ENCODE results near the gene NDUFAF7. TPM values are rescaled to one million over a fixed set of nuclear protein-coding genes. Genes with fewer than 3 reads are reported as not detected.

Gene NDUFAF7, protein sequence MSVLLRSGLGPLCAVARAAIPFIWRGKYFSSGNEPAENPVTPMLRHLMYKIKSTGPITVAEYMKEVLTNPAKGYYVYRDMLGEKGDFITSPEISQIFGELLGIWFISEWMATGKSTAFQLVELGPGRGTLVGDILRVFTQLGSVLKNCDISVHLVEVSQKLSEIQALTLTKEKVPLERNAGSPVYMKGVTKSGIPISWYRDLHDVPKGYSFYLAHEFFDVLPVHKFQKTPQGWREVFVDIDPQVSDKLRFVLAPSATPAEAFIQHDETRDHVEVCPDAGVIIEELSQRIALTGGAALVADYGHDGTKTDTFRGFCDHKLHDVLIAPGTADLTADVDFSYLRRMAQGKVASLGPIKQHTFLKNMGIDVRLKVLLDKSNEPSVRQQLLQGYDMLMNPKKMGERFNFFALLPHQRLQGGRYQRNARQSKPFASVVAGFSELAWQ
- 10 to 100 TPM; 19.6 to 79.9 (median 26.4) TPM for total RNA-seq
- polyA plus RNA-seq, result 10 to 100 TPM in 1 of 3 donors, 1 to 10 TPM in 2; 7.3 to 11.1 (median 8.9) TPM
- long read RNA-seq, donor 1, result 0 reads
- long read RNA-seq, donor 2, partial matches to known transcripts, result 0 of 1 reads
- long read RNA-seq, donor 2, other reads (novel, unspliced or antisense), result 0 of 1 reads
- long read RNA-seq, donor 3, partial matches to known transcripts, result 0 of 1 reads
- long read RNA-seq, donor 3, other reads (novel, unspliced or antisense), result 0 of 1 reads
- long read RNA-seq, donor 4, result 0 reads
- long read RNA-seq, donor 5, result 0 reads
- long read RNA-seq, donor 6, result 0 reads
- long read RNA-seq, donor 7, partial matches to known transcripts, result 0 of 1 reads
- long read RNA-seq, donor 7, other reads (novel, unspliced or antisense), result 0 of 1 reads
- long read RNA-seq, donor 8, partial matches to known transcripts, result 0 of 1 reads
- long read RNA-seq, donor 8, other reads (novel, unspliced or antisense), result 0 of 1 reads
- long read RNA-seq, donor 9, partial matches to known transcripts, result 0 of 2 reads
- long read RNA-seq, donor 9, other reads (novel, unspliced or antisense), result 0 of 2 reads
- long read RNA-seq, donor 10, partial matches to known transcripts, result 0 of 1 reads
- long read RNA-seq, donor 10, other reads (novel, unspliced or antisense), result 0 of 1 reads

DNA sequence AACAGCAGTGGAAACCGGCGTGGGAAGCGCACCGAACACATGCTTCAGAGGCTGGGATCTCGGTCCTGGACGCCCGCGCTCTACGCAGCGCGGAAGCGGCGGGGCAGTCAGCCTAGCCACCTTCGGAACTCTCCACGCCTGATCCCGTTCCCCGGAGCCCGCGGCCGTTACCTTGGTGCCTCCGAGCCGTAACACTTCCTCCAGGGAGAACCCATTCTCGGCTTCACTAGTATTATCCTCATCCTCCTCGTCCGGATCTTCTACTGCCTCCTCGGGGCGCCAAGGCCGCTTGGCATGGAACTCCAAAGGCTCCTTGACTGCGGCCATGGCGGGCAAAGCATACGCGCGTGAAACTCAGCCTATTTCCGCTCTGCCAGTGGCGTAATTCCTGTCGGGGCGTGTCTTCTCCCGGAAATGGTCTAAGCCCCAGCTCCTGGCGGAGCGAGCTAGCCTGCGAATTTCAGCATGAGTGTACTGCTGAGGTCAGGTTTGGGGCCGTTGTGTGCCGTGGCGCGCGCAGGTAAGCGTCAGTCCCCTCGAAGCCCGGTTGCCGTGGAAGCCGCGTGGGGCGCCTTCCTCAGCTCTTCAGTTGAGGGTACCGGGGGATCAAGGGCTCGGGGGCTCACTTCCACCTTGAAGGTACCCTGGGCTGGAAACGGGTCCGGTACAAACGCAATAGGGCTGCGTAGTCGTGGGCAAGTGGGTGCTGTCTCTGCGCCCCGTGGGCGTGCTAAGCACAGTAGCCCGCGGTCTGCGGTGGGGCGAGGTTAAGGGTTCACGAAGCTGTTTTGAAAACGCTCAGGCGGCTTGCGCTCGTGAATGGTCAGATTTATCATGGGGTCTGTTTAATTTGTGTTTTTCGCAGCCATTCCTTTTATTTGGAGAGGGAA, at the start of gene NDUFAF7, which contains the start of gene CEBPZ:
Gene NDUFAF7, plus strand, starts transcription at position 418 of the 890 bp plus-strand sequence. Its CDS starts 48 bp downstream, at position 466.
Gene CEBPZ, minus strand, starts transcription at position 356 of the 890 bp plus-strand sequence. Its CDS starts 29 bp downstream, at position 327.
- TF ChIP-seq EP300 (IDR thresholded peaks at IDR 0.05), result no peak
- TF ChIP-seq, protein P1, sequence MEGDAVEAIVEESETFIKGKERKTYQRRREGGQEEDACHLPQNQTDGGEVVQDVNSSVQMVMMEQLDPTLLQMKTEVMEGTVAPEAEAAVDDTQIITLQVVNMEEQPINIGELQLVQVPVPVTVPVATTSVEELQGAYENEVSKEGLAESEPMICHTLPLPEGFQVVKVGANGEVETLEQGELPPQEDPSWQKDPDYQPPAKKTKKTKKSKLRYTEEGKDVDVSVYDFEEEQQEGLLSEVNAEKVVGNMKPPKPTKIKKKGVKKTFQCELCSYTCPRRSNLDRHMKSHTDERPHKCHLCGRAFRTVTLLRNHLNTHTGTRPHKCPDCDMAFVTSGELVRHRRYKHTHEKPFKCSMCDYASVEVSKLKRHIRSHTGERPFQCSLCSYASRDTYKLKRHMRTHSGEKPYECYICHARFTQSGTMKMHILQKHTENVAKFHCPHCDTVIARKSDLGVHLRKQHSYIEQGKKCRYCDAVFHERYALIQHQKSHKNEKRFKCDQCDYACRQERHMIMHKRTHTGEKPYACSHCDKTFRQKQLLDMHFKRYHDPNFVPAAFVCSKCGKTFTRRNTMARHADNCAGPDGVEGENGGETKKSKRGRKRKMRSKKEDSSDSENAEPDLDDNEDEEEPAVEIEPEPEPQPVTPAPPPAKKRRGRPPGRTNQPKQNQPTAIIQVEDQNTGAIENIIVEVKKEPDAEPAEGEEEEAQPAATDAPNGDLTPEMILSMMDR (IDR thresholded peaks at IDR 0.05), result no peak
- TF ChIP-seq POLR2A (IDR thresholded peaks at IDR 0.05), result peak in 2 of 4 donors; percentile 23 to 41
- TF ChIP-seq POLR2AphosphoS5 (IDR thresholded peaks at IDR 0.05), result peak; percentile 79 to 94 (median 93)
- Histone ChIP-seq H3K4me1 (peaks cover 23 to 62% (median 43%) of the 10 kb centered on the region in 4 donors), H3K36me3 (peaks cover 10 to 30% (median 25%) of the 10 kb centered on the region in 4 donors), H3K4me3 (peak within 1 kb of the TSS; percentile 76 to 85 (median 81)), H3K27ac (peak within 1 kb of the TSS; percentile 95 to 97 (median 97)), H3K9me3 (no peaks in the 10 kb centered on the region), H3K27me3 (no peaks in the 10 kb centered on the region)
- DNase-seq, result peak; percentile 91 to 98
- intact Hi-C loops (cut with DNase I; ENCODE audit: low total_unique reads), result no loop called here
- WGBS, 5 donors, result 0 to 1% (median 0%) methylated on average over 40 to 73 of the region's 73 CpGs

DNA sequence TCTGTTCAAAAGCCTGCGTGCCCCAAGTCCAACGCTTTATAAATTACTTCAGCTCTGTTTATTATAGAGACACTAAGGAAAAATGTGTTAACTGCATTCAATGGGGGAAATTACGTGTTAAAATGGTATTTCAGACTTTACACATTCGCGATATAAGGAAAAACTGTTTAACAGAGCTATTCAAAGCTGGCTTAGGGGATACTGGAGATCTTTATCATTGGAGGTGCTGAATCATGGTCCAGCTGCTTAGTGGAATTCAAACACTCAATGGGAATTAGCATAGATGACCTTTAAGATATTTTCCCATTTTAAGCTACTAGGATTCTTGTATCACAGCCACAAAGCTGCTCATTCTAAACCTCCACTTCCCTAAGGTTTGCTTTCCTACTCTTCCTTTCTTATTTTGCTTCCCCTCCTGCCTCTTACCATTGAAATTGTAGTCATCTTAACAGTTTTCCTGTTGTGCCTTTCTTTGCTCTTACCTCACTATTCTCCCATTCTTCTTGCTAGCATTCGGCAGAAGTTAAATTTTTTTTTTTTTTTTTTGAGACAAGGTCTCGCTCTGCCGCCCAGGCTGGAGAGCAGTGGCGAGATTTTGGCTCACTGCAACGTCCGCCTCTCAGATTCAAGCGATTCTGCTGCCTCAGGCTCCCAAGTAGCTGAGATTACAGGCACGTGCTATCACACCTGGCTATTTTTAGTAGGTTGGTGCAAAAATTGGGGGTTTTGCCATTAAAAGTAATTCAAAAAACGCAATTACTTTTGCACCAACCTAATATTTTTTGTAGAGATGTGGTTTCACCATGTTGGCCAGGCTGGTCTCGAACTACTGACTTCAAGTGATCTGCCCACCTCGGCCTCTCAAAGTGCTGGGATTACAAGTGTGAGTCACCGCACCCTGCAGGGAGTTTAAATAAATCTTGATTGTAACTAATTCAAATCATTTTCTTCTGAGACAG, 49.5 kb upstream of the NDUFAF7 start:
- H3K27ac ChIP-seq, result no peak overlapping the region
- WGBS, 5 donors, result 70 to 80% (median 78%) methylated on average over 17 of the region's 17 CpGs
- intact Hi-C loops (cut with DNase I; ENCODE audit: low total_unique reads), result no loop called here
- TF ChIP-seq EP300 (IDR thresholded peaks at IDR 0.05) (no peak), POLR2A (IDR thresholded peaks at IDR 0.05) (no peak), POLR2AphosphoS5 (IDR thresholded peaks at IDR 0.05) (no peak)
- TF ChIP-seq, protein P1 (IDR thresholded peaks at IDR 0.05), result no peak
- H3K36me3 ChIP-seq, result no peaks in the 10 kb centered on the region
- no peaks in the 10 kb centered on the region for H3K9me3 ChIP-seq
- H3K27me3 ChIP-seq, result no peaks in the 10 kb centered on the region
- H3K4me3 ChIP-seq, result no peak overlapping the region
- H3K4me1 ChIP-seq, result no peaks in the 10 kb centered on the region
- no peak for DNase-seq

DNA sequence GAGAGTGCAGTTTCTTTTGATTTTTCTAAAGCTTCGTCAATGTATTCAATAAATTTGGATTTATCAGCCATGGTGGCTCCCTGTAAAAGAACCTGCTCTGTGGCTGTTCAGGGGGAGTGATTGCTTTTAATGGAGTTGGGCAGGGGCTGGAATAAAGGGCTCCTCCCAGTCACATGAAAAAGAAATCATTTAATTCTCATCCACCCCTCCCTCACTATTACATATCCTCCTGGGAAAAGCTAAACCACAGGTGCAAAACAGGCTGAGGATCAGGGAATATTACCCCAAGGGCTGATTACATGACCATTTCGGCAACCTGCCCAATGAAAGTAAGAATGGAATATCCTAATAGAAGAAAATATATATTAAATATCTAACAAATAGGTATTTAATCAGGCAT, 42.9 kb upstream of the NDUFAF7 start, which contains the start of gene SULT6B1:
Gene SULT6B1, minus strand, starts transcription at position 101 of the 400 bp plus-strand sequence. Its CDS starts 30 bp downstream, at position 71.
- no peaks in the 10 kb centered on the region for H3K27me3 ChIP-seq
- no peaks in the 10 kb centered on the region for H3K9me3 ChIP-seq
- H3K36me3 ChIP-seq, result no peaks in the 10 kb centered on the region
- no peak for DNase-seq
- H3K27ac ChIP-seq, result peak within 1 kb of the TSS in 2 of 5 donors; percentile 38 to 43
- H3K4me1 ChIP-seq, result no peaks in the 10 kb centered on the region
- H3K4me3 ChIP-seq, result no peak within 1 kb of the TSS
- 91 to 96% (median 96%) methylated on average over 2 of the region's 2 CpGs for WGBS, 5 donors
- TF ChIP-seq POLR2AphosphoS5 (IDR thresholded peaks at IDR 0.05), result no peak
- TF ChIP-seq, protein P1 (IDR thresholded peaks at IDR 0.05), result no peak
- TF ChIP-seq POLR2A (IDR thresholded peaks at IDR 0.05), result no peak
- TF ChIP-seq EP300 (IDR thresholded peaks at IDR 0.05), result no peak
- intact Hi-C loops (cut with DNase I; ENCODE audit: low total_unique reads), result no loop called here
